RWPE2 (cell line): ENCODE results near the gene PER2.

Source experiments
- ATAC-seq: fragments of 200-7000 bp; cut with Tn5 transposase; 3 replicates; pipeline ENCODE4 v1.9.1; 2021; ENCODE audit warnings: low read depth
- DNase-seq: peaks from one replicate; pipeline ENCODE4 v3.0.0-alpha.2; 2020; ENCODE audit warnings: low spot score
- H3K27ac ChIP-seq: fragments of 450-650 bp; 2 replicates; pipeline ENCODE4 v1.5.1; 2017; ENCODE audit warnings: mild to moderate bottlenecking; ENCODE audit not compliant: poor library complexity, severe bottlenecking
- H3K27me3 ChIP-seq: fragments of 250-450 bp; sonication (Bioruptor Pico); 2 replicates; pipeline ENCODE4 v1.5.1; 2021; ENCODE audit warnings: mild to moderate bottlenecking, moderate library complexity; ENCODE audit not compliant: insufficient read depth, poor library complexity, severe bottlenecking
- H3K36me3 ChIP-seq: fragments of 250-450 bp; sonication (Bioruptor Pico); 2 replicates; pipeline ENCODE4 v1.5.1; 2020; ENCODE audit warnings: low read depth, mild to moderate bottlenecking, moderate library complexity
- H3K4me1 ChIP-seq: fragments of 250-450 bp; sonication (Bioruptor Pico); 2 replicates; pipeline ENCODE4 v1.5.1; 2021; ENCODE audit warnings: mild to moderate bottlenecking, moderate library complexity; ENCODE audit not compliant: insufficient read depth, poor library complexity, severe bottlenecking
- H3K4me3 ChIP-seq: fragments of 250-450 bp; sonication (Bioruptor Pico); 2 replicates; pipeline ENCODE4 v1.5.1; 2021; ENCODE audit warnings: mild to moderate bottlenecking, moderate library complexity; ENCODE audit not compliant: severe bottlenecking
- H3K9me3 ChIP-seq: fragments of 250-450 bp; sonication (Bioruptor Pico); 2 replicates; pipeline ENCODE4 v1.5.1; 2021; ENCODE audit warnings: mild to moderate bottlenecking, moderate library complexity; ENCODE audit not compliant: severe bottlenecking
- CTCF ChIP-seq: fragments of 450-650 bp; IDR thresholded peaks from one replicate; pipeline ENCODE4 v1.5.1; 2017; ENCODE audit warnings: mild to moderate bottlenecking, moderate library complexity; ENCODE audit not compliant: poor library complexity, severe bottlenecking

Gene PER2

GRCh38 chr2:238334885-238335284, 46.5 kb upstream of the PER2 start:
- DNase-seq, result no peak
- peaks cover 7% of the 10 kb centered on the region for H3K4me1 ChIP-seq

GRCh38 chr2:238331916-238332315, 43.5 kb upstream of the PER2 start:
- TF ChIP-seq CTCF, result no peak
- Histone ChIP-seq H3K4me1 (no peaks in the 10 kb centered on the region), H3K9me3 (no peaks in the 10 kb centered on the region), H3K36me3 (peaks cover 44% of the 10 kb centered on the region), H3K27me3 (no peaks in the 10 kb centered on the region), H3K27ac (no peak overlapping the region), H3K4me3 (no peak overlapping the region)
- ATAC-seq (no peak), DNase-seq (no peak)

More at GRCh38 chr2:238334885-238335284, 46.5 kb upstream of the PER2 start:
- no peaks in the 10 kb centered on the region for H3K27me3 ChIP-seq
- no peak overlapping the region for H3K27ac ChIP-seq
- H3K36me3 ChIP-seq, result peaks cover 28% of the 10 kb centered on the region
- TF ChIP-seq CTCF, result no peak
- H3K4me3 ChIP-seq, result no peak overlapping the region
- ATAC-seq, result no peak
- H3K9me3 ChIP-seq, result no peaks in the 10 kb centered on the region

- H3K36me3 ChIP-seq, result peaks cover 40% of the 10 kb centered on the region
- no peak for TF ChIP-seq CTCF
- H3K27ac ChIP-seq, result no peak overlapping the region
- H3K9me3 ChIP-seq, result no peaks in the 10 kb centered on the region
- no peak overlapping the region for H3K4me3 ChIP-seq
- no peaks in the 10 kb centered on the region for H3K4me1 ChIP-seq
- no peaks in the 10 kb centered on the region for H3K27me3 ChIP-seq
- ATAC-seq (no peak), DNase-seq (peak; percentile 34)
Observed at GRCh38 chr2:238330391-238330790, 42.0 kb upstream of the PER2 start.

- Histone ChIP-seq H3K36me3 (peaks cover 42% of the 10 kb centered on the region), H3K9me3 (no peaks in the 10 kb centered on the region), H3K27ac (no peak overlapping the region), H3K4me1 (no peaks in the 10 kb centered on the region), H3K4me3 (no peak overlapping the region), H3K27me3 (no peaks in the 10 kb centered on the region)
- ATAC-seq, result no peak
- no peak for TF ChIP-seq CTCF
- DNase-seq, result no peak
Observed at GRCh38 chr2:238327751-238328150, 39.3 kb upstream of the PER2 start.

GRCh38 chr2:238326801-238327365, 38.5 kb upstream of the PER2 start:
- Histone ChIP-seq H3K4me1 (no peaks in the 10 kb centered on the region), H3K4me3 (no peak overlapping the region), H3K27ac (no peak overlapping the region), H3K36me3 (peaks cover 42% of the 10 kb centered on the region), H3K27me3 (no peaks in the 10 kb centered on the region), H3K9me3 (no peaks in the 10 kb centered on the region)
- TF ChIP-seq CTCF, result no peak
- no peak for ATAC-seq
- DNase-seq, result no peak
